AG04449 (cell line): Measurements from ENCODE around the gene CDK6.

Experiments used
- CTCF ChIA-PET: fragments of 350-600 bp; formaldehyde crosslinking; extraction: SDS; loops from one replicate; lab custom pipeline; 2021; ENCODE audit warnings: antibody characterized with exemption; lab: Yijun Ruan, JAX
- POLR2A ChIA-PET: fragments of 400-600, 350-600 bp; formaldehyde crosslinking; extraction: SDS; loops from one replicate; lab custom pipeline; 2020; ENCODE audit warnings: antibody characterized with exemption, inconsistent platforms; lab: Yijun Ruan, JAX
- DNase-seq: peaks from one replicate; pipeline ENCODE4 v3.0.0-alpha.2; 2010; ENCODE audit warnings: low read depth, low spot score
- H3K4me3 ChIP-seq: 2 replicates; pipeline ENCODE4 v1.5.1; 2011; ENCODE audit warnings: low read depth, mild to moderate bottlenecking, control low read depth, low read length
- CTCF ChIP-seq: IDR thresholded peaks from one replicate; pipeline ENCODE4 v1.5.1; 2011; ENCODE audit warnings: mild to moderate bottlenecking, moderate library complexity, low read length, control low read depth, inconsistent platforms; ENCODE audit not compliant: insufficient read depth; ENCODE audit errors: missing control alignments

The CDK6 gene

GRCh38 chr7:92797693-92798092 lies 38.7 kb downstream of the CDK6 start:
- no peak for TF ChIP-seq CTCF
- ChIA-PET CTCF (interaction anchor here (0.9 kb wide), 1 partner anchor 432 kb away, joined by 3 read pairs; no protein-coding TSS in a partner anchor), POLR2A (no interaction called here)
- no peak for DNase-seq
- H3K4me3 ChIP-seq: no peak overlapping the region

DNA sequence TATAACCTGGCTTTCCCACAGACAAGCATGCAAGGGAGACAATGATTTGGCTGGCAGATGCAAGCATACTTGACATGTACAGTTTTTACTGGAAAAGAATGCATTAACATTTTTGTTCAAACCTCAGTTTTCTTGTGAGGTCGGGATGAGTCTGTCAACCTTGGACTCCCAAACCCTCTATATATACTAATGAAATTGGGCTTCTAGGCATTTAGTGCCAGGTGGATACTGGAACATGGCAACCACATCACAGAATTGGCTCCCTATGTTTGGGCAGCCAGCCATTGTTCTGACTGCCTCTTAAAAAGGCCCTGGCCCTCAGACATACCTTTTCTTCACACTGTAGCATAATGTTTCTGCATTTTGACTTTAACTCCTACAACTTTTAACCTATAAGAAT lies 39.1 kb downstream of the CDK6 start:
- DNase-seq: no peak
- no peak overlapping the region for H3K4me3 ChIP-seq
- ChIA-PET CTCF (no interaction called here), POLR2A (no interaction called here)
- no peak for TF ChIP-seq CTCF

GRCh38 chr7:92794831-92795230 lies 41.5 kb downstream of the CDK6 start:
- H3K4me3 ChIP-seq: no peak overlapping the region
- CTCF ChIA-PET: no interaction called here

DNA sequence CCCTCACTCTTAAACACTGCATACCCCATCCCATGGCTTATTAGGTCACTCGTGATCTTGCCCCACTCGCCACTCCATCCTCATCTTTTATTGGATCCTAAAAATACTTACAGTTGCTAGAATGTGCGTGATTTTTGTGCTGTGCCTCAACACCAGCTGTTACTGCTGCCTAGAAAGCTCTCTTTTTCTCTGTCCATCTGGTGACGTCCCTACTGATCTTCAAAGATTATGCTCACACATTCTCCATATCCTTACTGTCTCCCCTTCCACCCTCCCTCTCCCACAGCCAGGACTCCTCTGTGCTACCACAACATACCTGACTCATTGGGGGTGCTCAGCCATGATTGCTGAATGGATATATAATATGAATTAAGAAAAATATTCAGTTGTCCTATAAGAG lies 42.0 kb downstream of the CDK6 start:
- no peak overlapping the region for H3K4me3 ChIP-seq
- CTCF ChIA-PET: interaction anchor here (1.6 kb wide), 1 partner anchor 173 kb away, joined by 4 read pairs; no protein-coding TSS in a partner anchor
- POLR2A ChIA-PET: no interaction called here

More at GRCh38 chr7:92794831-92795230, 41.5 kb downstream of the CDK6 start:
- TF ChIP-seq CTCF: no peak
- POLR2A ChIA-PET: no interaction called here
- DNase-seq: no peak

GRCh38 chr7:92793656-92794205 lies 42.6 kb downstream of the CDK6 start:
- no peak for TF ChIP-seq CTCF
- POLR2A ChIA-PET: no interaction called here
- no peak overlapping the region for H3K4me3 ChIP-seq
- CTCF ChIA-PET: interaction anchor here (0.7 to 1.6 kb wide), 2 partner anchors 13 to 173 kb away, joined by 4 read pairs; no protein-coding TSS in a partner anchor
- no peak for DNase-seq

More for the DNA sequence above, 42.0 kb downstream of the CDK6 start:
- no peak for DNase-seq
- TF ChIP-seq CTCF: no peak

GRCh38 chr7:92790992-92791391 lies 45.4 kb downstream of the CDK6 start:
- CTCF ChIA-PET: no interaction called here
- no peak for DNase-seq
- no peak for TF ChIP-seq CTCF
- POLR2A ChIA-PET: no interaction called here
- H3K4me3 ChIP-seq: no peak overlapping the region
